ENCODE results near the gene RBCK1. TPM values are rescaled to one million over a fixed set of nuclear protein-coding genes. Genes with fewer than 3 reads are reported as not detected.
A peak's percentile ranks its signal among the peaks of the same experiment; 100 is the strongest.
"Not testable (repeated sequence)": the region's sequence is repeated elsewhere in the genome, so short reads cannot be mapped to it uniquely, and the experiment has no call there.

Gene RBCK1
- total RNA-seq, 4 donors from 2014 or later: 75.7 to 85.6 (median 80.7) TPM

DNA sequence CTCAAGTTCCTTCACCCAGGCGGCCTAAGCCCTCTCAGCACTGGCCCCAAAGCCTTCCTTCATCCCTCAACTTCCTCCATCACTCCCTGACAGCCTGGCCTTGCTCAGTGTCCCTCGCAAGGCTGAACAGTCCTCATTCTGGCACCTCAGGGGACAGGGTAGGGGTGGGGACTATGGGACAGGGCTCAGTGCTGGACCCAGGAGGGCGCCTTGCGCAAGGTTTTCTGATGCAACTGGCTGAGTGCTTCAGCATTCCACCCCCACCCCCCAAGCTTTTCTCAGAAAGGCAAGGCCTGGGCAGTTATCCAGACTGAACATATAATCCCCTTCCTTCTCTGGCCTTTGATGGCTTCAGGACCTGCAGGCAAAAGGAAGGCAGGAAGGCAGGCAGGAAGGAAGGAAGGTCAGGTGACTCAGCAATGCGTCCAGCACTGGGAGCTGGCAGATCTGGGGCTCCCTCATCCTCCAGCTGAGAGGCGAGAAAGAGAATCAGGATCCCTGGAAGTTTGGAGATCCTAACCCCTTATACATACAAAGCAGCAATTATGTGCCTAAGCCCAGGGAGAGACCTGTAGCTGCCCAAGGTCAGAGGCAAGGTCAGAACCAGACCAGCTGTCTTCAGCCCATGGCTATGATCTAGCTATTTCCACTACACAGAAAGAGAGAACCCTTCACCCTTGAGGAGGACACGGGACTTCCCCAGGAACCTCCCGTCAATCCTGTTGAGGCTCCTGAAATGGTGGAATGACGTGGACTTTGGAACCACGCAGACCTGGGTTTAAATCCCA, 36.1 kb upstream of the RBCK1 start:
- H3K4me3 ChIP-seq: no peak overlapping the region
- no peaks in the 10 kb centered on the region for H3K27me3 ChIP-seq
- no peak for TF ChIP-seq EP300 (IDR thresholded peaks at IDR 0.05)
- TF ChIP-seq POLR2AphosphoS5 (IDR thresholded peaks at IDR 0.05): peak; percentile 19 to 43
- peaks cover 13 to 23% (median 17%) of the 10 kb centered on the region in 4 donors for H3K4me1 ChIP-seq
- H3K27ac ChIP-seq (replicated peaks in 1 of 4): peak overlapping the region in 3 of 4 donors; percentile 10 to 38 (median 23)
- no peaks in the 10 kb centered on the region for H3K9me3 ChIP-seq
- intact Hi-C loops (cut with DNase I): no loop called here
- no peak for DNase-seq (ENCODE audit: extremely low spot score)
- WGBS: 73% methylated on average over 6 of the region's 10 CpGs
- H3K36me3 ChIP-seq: no peaks in the 10 kb centered on the region

DNA sequence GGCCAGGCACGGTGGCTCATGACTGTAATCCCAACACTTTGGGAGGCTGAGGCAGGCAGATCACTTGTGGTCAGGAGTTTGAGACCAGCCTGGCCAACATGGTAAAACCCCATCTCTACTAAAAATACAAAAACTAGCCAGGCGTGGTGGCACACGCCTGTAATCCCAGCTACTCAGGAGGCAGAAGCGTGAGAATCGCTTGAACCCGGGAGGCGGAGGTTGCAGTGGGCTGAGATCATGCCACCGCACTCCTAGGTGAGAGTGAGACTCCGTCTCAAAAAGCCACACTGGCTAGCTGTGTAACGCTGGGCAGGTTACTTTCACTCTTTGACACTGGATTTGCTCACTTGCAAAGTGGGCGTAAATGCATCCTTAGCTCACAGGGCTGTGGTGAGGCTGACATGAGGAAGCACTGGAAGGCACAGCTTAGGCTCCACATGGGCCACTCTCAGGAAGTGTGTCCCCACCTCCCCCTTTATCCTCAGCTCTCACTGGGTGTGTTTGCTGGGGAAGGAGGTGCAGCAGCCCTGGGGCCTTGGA, 35.5 kb upstream of the RBCK1 start:
- H3K4me3 ChIP-seq; H3K27me3 ChIP-seq; H3K9me3 ChIP-seq; H3K36me3 ChIP-seq; DNase-seq (ENCODE audit: extremely low spot score); intact Hi-C loops (cut with DNase I): not testable (repeated sequence)
- 91% methylated on average over 11 of the region's 11 CpGs for WGBS
- Histone ChIP-seq H3K27ac (replicated peaks in 1 of 4) (peak overlapping the region in 2 of 4 donors; percentile 10 to 23), H3K4me1 (peaks cover 13 to 23% (median 17%) of the 10 kb centered on the region in 4 donors)

DNA sequence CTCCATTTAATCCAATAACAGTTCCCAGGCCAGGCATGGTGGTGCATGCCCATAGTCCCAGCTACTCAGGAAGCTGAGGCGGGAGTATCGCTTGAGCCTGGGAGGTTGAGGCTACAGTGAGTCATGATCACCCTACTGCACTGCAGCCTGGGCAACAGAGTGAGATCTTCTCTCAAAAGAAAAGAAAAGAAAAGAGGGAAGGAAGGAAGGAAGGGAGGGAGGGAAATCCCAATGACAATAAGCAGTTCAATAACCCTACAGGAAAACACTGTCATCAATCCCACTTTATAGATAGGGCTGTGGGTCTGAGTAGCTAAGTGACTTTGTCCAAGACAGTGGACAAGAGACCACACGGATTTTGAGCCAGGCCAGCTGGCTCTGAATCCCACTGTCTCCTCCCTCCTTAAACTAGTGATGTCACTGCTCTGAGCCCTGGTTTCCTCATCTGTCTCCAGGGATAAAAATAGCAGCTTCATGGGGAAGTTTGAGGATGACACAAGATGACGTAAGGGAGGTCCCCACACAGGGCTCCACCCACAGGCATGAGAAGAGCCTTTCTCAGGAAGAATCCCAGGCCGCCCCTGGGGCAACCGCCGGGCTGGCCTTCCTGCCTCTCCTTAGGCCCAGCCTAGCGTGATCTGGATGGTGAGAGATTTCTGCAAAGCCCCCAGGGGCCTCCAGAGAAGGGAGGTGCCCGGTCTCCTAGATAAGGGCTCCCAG, 34.8 kb upstream of the RBCK1 start:
- intact Hi-C loops (cut with DNase I): no loop called here
- Histone ChIP-seq H3K4me1 (peaks cover 13 to 23% (median 17%) of the 10 kb centered on the region in 4 donors), H3K27ac (replicated peaks in 1 of 4) (no peak overlapping the region), H3K27me3 (no peaks in the 10 kb centered on the region), H3K36me3 (no peaks in the 10 kb centered on the region), H3K4me3 (no peak overlapping the region), H3K9me3 (no peaks in the 10 kb centered on the region)
- TF ChIP-seq, protein P1, sequence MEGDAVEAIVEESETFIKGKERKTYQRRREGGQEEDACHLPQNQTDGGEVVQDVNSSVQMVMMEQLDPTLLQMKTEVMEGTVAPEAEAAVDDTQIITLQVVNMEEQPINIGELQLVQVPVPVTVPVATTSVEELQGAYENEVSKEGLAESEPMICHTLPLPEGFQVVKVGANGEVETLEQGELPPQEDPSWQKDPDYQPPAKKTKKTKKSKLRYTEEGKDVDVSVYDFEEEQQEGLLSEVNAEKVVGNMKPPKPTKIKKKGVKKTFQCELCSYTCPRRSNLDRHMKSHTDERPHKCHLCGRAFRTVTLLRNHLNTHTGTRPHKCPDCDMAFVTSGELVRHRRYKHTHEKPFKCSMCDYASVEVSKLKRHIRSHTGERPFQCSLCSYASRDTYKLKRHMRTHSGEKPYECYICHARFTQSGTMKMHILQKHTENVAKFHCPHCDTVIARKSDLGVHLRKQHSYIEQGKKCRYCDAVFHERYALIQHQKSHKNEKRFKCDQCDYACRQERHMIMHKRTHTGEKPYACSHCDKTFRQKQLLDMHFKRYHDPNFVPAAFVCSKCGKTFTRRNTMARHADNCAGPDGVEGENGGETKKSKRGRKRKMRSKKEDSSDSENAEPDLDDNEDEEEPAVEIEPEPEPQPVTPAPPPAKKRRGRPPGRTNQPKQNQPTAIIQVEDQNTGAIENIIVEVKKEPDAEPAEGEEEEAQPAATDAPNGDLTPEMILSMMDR (IDR thresholded peaks at IDR 0.05): no peak
- no peak for TF ChIP-seq POLR2AphosphoS5 (IDR thresholded peaks at IDR 0.05)
- no peak for TF ChIP-seq EP300 (IDR thresholded peaks at IDR 0.05)
- no peak for TF ChIP-seq POLR2A (IDR thresholded peaks at IDR 0.05; ENCODE audit: low read depth)
- DNase-seq (ENCODE audit: extremely low spot score): no peak
- WGBS: 75% methylated on average over 7 of the region's 9 CpGs

DNA sequence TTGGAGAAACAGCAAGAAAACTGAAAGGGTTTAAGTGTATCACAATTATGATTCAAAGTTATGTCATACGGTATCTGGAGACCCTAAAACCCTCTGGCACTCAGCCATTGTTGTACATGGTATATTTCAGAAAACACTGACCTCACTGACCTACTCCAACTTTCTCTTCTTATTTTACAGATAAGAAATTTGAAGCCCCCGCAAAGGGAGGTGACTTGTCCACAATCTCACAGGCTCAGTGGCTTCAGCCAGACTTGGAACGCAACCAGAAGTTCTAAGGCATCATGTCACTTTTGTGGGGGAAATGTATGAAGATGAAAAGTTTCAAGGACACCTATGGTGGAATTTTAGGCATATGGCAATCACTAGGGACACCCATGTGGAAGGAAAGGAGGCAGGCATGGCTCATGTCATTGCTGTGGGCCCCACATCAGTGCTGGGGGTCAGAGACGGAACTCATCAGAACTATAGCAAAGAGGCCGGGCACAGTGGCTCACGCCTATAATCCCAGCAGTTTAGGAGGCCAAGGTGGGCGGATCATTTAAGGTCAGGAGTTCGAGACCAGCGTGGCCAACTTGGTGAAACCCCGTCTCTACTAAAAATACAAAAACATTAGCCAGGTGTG, 32.7 kb upstream of the RBCK1 start:
- Histone ChIP-seq H3K4me1 (peaks cover 13 to 23% (median 17%) of the 10 kb centered on the region in 4 donors), H3K4me3 (no peak overlapping the region), H3K27me3 (peaks cover 0 to 16% (median 0%) of the 10 kb centered on the region in 4 donors), H3K27ac (replicated peaks in 1 of 4) (no peak overlapping the region), H3K9me3 (no peaks in the 10 kb centered on the region), H3K36me3 (no peaks in the 10 kb centered on the region)
- 88% methylated on average over 10 of the region's 10 CpGs for WGBS
- DNase-seq (ENCODE audit: extremely low spot score): no peak
- TF ChIP-seq POLR2AphosphoS5 (IDR thresholded peaks at IDR 0.05) (no peak), EP300 (IDR thresholded peaks at IDR 0.05) (no peak), POLR2A (IDR thresholded peaks at IDR 0.05; ENCODE audit: low read depth) (no peak)
- TF ChIP-seq, protein P1 (IDR thresholded peaks at IDR 0.05): no peak
- intact Hi-C loops (cut with DNase I): no loop called here

DNA sequence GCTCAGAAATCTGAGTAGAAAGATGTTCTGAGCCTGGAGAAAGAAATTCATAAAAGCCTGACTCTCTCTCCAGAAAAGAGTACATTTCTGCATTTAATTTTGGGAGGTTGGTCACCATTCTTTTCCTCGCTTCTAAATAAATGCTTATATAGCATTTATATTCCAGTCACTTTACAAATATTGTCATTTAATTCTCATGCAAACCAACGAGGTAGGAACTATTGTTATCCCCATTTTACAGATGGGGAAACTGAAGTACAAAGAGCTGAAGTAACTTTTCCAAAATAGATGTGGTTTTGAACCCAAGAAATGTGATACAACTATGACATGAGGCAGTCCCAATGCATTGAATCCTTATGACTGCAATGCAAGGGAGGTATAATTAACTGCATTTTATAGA, 32.0 kb upstream of the RBCK1 start:
- Histone ChIP-seq H3K4me3 (no peak overlapping the region), H3K4me1 (peaks cover 19 to 27% (median 19%) of the 10 kb centered on the region in 4 donors), H3K36me3 (no peaks in the 10 kb centered on the region), H3K27me3 (peaks cover 0 to 22% (median 5%) of the 10 kb centered on the region in 4 donors), H3K9me3 (no peaks in the 10 kb centered on the region), H3K27ac (replicated peaks in 1 of 4) (no peak overlapping the region)
- intact Hi-C loops (cut with DNase I): no loop called here
- DNase-seq (ENCODE audit: extremely low spot score): no peak
- WGBS: 40% methylated on average over 2 of the region's 2 CpGs
- no peak for TF ChIP-seq POLR2A (IDR thresholded peaks at IDR 0.05; ENCODE audit: low read depth)
- TF ChIP-seq EP300 (IDR thresholded peaks at IDR 0.05): no peak
- TF ChIP-seq, protein P1 (IDR thresholded peaks at IDR 0.05): no peak
- no peak for TF ChIP-seq POLR2AphosphoS5 (IDR thresholded peaks at IDR 0.05)

Measured in esophagus muscularis mucosa (tissue), 4 donors.